CD4-positive, CD25-positive, alpha-beta regulatory T cell (primary cell): Measurements from ENCODE around the gene EDARADD. TPM values are rescaled to one million over a fixed set of nuclear protein-coding genes. Genes with fewer than 3 reads are reported as not detected.

Source experiments
- ATAC-seq, 2 donors: fragments of 150-1000 bp; cut with Tn5 transposase; one replicate each; pipeline ENCODE4 v1.10.0; 2021; ENCODE audit warnings: low read depth in 2 of 2, moderate number of reproducible peaks in 2 of 2, moderate library complexity in 1 of 2
- DNase-seq, 3 donors: peaks; one replicate each; pipeline versions ENCODE4 v3.0.0 to v3.0.0-alpha.2; 2012 to 2022; ENCODE audit warnings: mixed read lengths in 1 of 3
- H3K27ac ChIP-seq: one replicate; pipeline ENCODE4 v1.7.0; 2013; ENCODE audit warnings: mild to moderate bottlenecking, low read length; ENCODE audit not compliant: insufficient read depth, poor library complexity, severe bottlenecking
- H3K27me3 ChIP-seq: one replicate; pipeline ENCODE4 v1.7.0; 2013; ENCODE audit warnings: low read length; ENCODE audit not compliant: control insufficient read depth, insufficient read depth
- H3K36me3 ChIP-seq: one replicate; pipeline ENCODE4 v1.7.0; 2013; ENCODE audit warnings: mild to moderate bottlenecking, low read length, moderate library complexity; ENCODE audit not compliant: control insufficient read depth, insufficient read depth
- H3K4me1 ChIP-seq: 2 replicates; pipeline ENCODE4 v1.7.0; 2013; ENCODE audit warnings: mild to moderate bottlenecking, low read length; ENCODE audit not compliant: insufficient read depth, control insufficient read depth, poor library complexity, severe bottlenecking
- H3K4me3 ChIP-seq: one replicate; pipeline ENCODE4 v1.7.0; 2013; ENCODE audit warnings: low read depth, mild to moderate bottlenecking, low read length, moderate library complexity
- H3K9me3 ChIP-seq, 2 experiments: 1 replicate in 1 of 2; 2 replicates in 1 of 2; pipeline ENCODE4 v1.7.0; 2013; ENCODE audit warnings: low read length in 2 of 2, mild to moderate bottlenecking in 1 of 2, moderate library complexity in 1 of 2; ENCODE audit not compliant: control insufficient read depth in 2 of 2
- H3K27ac Mint-ChIP-seq, 3 donors: one replicate each; pipeline ENCODE4 v1.8.0; 2020 to 2022; ENCODE audit warnings: mild to moderate bottlenecking in 3 of 3, mixed read lengths in 3 of 3, moderate library complexity in 2 of 3
- H3K27me3 Mint-ChIP-seq: one replicate; pipeline ENCODE4 v1.8.0; 2022; ENCODE audit warnings: mild to moderate bottlenecking, mixed read lengths
- H3K36me3 Mint-ChIP-seq: one replicate; pipeline ENCODE4 v1.8.0; 2020; ENCODE audit warnings: mixed read lengths
- H3K4me1 Mint-ChIP-seq, 4 donors: one replicate each; pipeline ENCODE4 v1.8.0; 2020 to 2022; ENCODE audit warnings: mixed read lengths in 4 of 4, mild to moderate bottlenecking in 1 of 4
- H3K4me3 Mint-ChIP-seq, 4 donors: one replicate each; pipeline ENCODE4 v1.8.0; 2020 to 2022; ENCODE audit warnings: mild to moderate bottlenecking in 4 of 4, mixed read lengths in 4 of 4, moderate library complexity in 3 of 4
- H3K9me3 Mint-ChIP-seq, 7 donors: one replicate each; pipeline ENCODE4 v1.8.0; 2020 to 2022; ENCODE audit warnings: mixed read lengths in 7 of 7, mild to moderate bottlenecking in 3 of 7, moderate library complexity in 2 of 7
- polyA plus RNA-seq, 4 donors: library from polyadenylated mRNA; unstranded; fragments of 300-500 nt; fragmentation: Illumina TruSeq; gene quantifications; one replicate each; pipeline ENCODE4 v1.2.3, GENCODE V29; 2021
- total RNA-seq: library from RNA; stranded (reverse); gene quantifications from one replicate; pipeline ENCODE4 v1.2.3, GENCODE V29; 2022

The EDARADD gene
- total and polyA plus RNA-seq, 5 donors from 2014 or later, result 2.5 to 5.7 (median 4.7) TPM

- peak overlapping the region; percentile 90 for H3K27ac ChIP-seq
- Mint-ChIP-seq H3K27me3 (peaks cover 4% of the 10 kb centered on the region), H3K9me3 (peaks cover 0 to 1% (median 0%) of the 10 kb centered on the region in 7 donors), H3K36me3 (peaks cover 21% of the 10 kb centered on the region), H3K4me1 (peaks cover 23 to 63% (median 40%) of the 10 kb centered on the region in 4 donors), H3K4me3 (peak overlapping the region; percentile 95 to 99 (median 98)), H3K27ac (peak overlapping the region; percentile 96 to 99 (median 98))
- no peaks in the 10 kb centered on the region for H3K27me3 ChIP-seq
- ATAC-seq, result no peak
- H3K36me3 ChIP-seq, result peaks cover 18% of the 10 kb centered on the region
- DNase-seq, result peak in 1 of 3 donors; percentile 14
- H3K4me1 ChIP-seq, result peaks cover 19% of the 10 kb centered on the region
- peak overlapping the region; percentile 53 for H3K4me3 ChIP-seq
- H3K9me3 ChIP-seq, result no peaks in the 10 kb centered on the region
Observed at GRCh38 chr1:236522937-236523703, 129.0 kb downstream of the EDARADD start.

DNA sequence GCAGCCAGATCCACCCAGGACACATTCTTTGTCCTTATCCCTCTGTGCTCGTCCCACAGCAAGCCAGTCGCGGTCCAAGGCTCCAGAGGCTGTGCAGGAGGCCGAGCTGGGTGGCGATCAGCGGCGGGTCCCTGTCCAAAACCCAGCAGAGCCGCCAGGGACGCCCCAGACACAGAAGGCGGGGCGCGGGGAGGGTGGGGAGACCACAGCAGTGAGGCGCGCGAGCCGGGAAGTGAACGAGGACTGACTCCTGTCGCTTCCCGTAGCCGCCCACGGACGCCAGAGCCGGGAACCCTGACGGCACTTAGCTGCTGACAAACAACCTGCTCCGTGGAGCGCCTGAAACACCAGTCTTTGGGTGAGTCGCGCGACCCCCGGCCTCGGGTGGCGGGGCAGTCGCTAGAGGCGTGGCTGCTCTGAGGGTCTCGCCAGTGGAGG is 129.6 kb downstream of the EDARADD start, which contains the start of gene LGALS8:
Gene LGALS8, plus strand, starts transcription at position 279 of the 438 bp plus-strand sequence. CDS start 2,089 bp downstream, outside the sequence.
- Histone ChIP-seq H3K9me3 (no peaks in the 10 kb centered on the region), H3K27ac (peak within 1 kb of the TSS; percentile 90), H3K27me3 (no peaks in the 10 kb centered on the region), H3K4me1 (peaks cover 18% of the 10 kb centered on the region), H3K36me3 (peaks cover 20% of the 10 kb centered on the region), H3K4me3 (peak within 1 kb of the TSS; percentile 97)
- peak; percentile 72 to 77 for ATAC-seq
- Mint-ChIP-seq H3K27ac (peak within 1 kb of the TSS; percentile 97 to 99 (median 98)), H3K9me3 (peaks cover 0 to 1% (median 0%) of the 10 kb centered on the region in 7 donors), H3K27me3 (peaks cover 4% of the 10 kb centered on the region), H3K4me1 (peaks cover 21 to 58% (median 37%) of the 10 kb centered on the region in 4 donors), H3K4me3 (peak within 1 kb of the TSS; percentile 95 to 99 (median 98)), H3K36me3 (peaks cover 21% of the 10 kb centered on the region)
- DNase-seq, result peak; percentile 71 to 89 (median 77)

DNA sequence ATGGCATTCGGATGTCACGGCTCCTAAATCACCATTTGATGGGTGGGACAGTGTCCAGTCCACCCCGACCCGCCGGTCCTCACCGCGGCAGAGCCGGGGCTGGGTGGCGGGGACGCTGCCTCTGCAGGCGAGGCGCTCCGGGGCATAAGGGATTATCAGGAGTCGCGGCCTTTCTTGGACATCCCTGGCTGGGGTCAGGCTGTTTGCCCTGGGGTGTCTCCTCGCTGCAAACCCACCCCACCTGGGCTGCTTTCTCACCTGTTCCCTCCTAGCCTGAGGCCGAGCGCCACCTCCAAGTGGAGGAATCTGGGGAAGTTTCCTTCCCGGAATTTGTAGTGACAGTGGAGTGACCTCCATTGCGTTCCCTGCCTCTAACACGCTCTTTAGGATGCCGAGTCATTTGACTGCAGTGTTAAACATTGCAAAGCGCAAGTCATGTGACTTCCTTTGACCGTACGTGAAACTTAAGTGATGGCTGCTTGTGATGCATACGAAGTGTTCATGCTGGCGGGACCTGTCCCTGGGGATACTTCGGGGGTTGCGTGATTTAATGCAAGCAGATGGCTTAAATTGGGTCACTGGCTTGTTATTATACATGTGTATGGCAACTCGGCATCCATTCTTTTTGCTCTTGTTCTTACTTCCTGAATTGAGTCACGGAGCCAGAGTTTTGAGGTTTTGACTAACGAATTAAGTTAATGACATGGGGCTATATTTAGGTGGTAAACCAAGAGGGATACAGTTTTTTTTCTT is 130.2 kb downstream of the EDARADD start:
- peaks cover 20% of the 10 kb centered on the region for H3K36me3 ChIP-seq
- Mint-ChIP-seq H3K9me3 (peaks cover 0 to 1% (median 0%) of the 10 kb centered on the region in 7 donors), H3K4me1 (peaks cover 21 to 58% (median 41%) of the 10 kb centered on the region in 4 donors), H3K4me3 (peak overlapping the region; percentile 95 to 99 (median 98)), H3K36me3 (peaks cover 20% of the 10 kb centered on the region), H3K27me3 (peaks cover 4% of the 10 kb centered on the region), H3K27ac (peak overlapping the region; percentile 97 to 99 (median 98))
- DNase-seq (peak; percentile 58 to 88 (median 72)), ATAC-seq (peak; percentile 85 to 87)
- peaks cover 18% of the 10 kb centered on the region for H3K4me1 ChIP-seq
- peak overlapping the region; percentile 90 for H3K27ac ChIP-seq
- peak overlapping the region; percentile 97 for H3K4me3 ChIP-seq
- H3K9me3 ChIP-seq, result no peaks in the 10 kb centered on the region
- H3K27me3 ChIP-seq, result no peaks in the 10 kb centered on the region

- ATAC-seq (no peak), DNase-seq (no peak)
- peak overlapping the region; percentile 97 to 99 (median 98) for H3K27ac Mint-ChIP-seq
- peaks cover 21 to 54% (median 41%) of the 10 kb centered on the region in 4 donors for H3K4me1 Mint-ChIP-seq
- H3K9me3 Mint-ChIP-seq, result peaks cover 0 to 1% (median 0%) of the 10 kb centered on the region in 7 donors
- H3K4me1 ChIP-seq, result peaks cover 18% of the 10 kb centered on the region
- peak overlapping the region; percentile 90 for H3K27ac ChIP-seq
- peaks cover 4% of the 10 kb centered on the region for H3K27me3 Mint-ChIP-seq
- H3K27me3 ChIP-seq, result no peaks in the 10 kb centered on the region
- no peaks in the 10 kb centered on the region for H3K9me3 ChIP-seq
- peak overlapping the region; percentile 95 to 99 (median 98) for H3K4me3 Mint-ChIP-seq
- peaks cover 17% of the 10 kb centered on the region for H3K36me3 Mint-ChIP-seq
- H3K4me3 ChIP-seq, result peak overlapping the region; percentile 97
- H3K36me3 ChIP-seq, result peaks cover 20% of the 10 kb centered on the region
Observed at GRCh38 chr1:236524895-236525184, 130.8 kb downstream of the EDARADD start.

DNA sequence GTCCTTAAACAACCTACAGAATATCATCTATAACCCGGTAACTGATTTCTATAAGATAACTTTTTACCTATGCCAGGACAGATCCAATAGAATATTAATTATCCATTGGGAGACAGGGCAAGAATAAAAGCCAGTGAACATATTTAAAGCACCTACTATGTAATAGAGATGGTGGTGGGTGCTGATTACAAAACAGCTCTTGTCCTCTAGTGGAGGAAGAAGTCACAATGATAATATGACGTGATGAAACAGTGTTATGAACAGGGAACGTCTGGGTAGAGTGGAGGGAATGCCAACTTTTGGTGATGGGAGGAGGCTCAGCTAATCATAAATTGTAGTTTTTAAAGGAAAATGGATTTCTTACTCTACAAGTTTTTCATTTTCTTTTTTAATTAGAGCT is 132.0 kb downstream of the EDARADD start:
- H3K9me3 Mint-ChIP-seq, result no peaks in the 10 kb centered on the region
- Histone ChIP-seq H3K27ac (peak overlapping the region; percentile 90), H3K4me1 (peaks cover 18% of the 10 kb centered on the region), H3K27me3 (no peaks in the 10 kb centered on the region), H3K9me3 (no peaks in the 10 kb centered on the region), H3K4me3 (peak overlapping the region; percentile 19), H3K36me3 (peaks cover 23% of the 10 kb centered on the region)
- peaks cover 31 to 58% (median 50%) of the 10 kb centered on the region in 4 donors for H3K4me1 Mint-ChIP-seq
- H3K4me3 Mint-ChIP-seq, result peak overlapping the region; percentile 37 to 76 (median 64)
- ATAC-seq (no peak), DNase-seq (no peak)
- no peak overlapping the region for H3K27ac Mint-ChIP-seq
- peaks cover 4% of the 10 kb centered on the region for H3K27me3 Mint-ChIP-seq
- peaks cover 21% of the 10 kb centered on the region for H3K36me3 Mint-ChIP-seq

GRCh38 chr1:236530286-236530685 is 136.2 kb downstream of the EDARADD start:
- Histone ChIP-seq H3K27ac (no peak overlapping the region), H3K36me3 (peaks cover 35% of the 10 kb centered on the region), H3K9me3 (no peaks in the 10 kb centered on the region), H3K4me3 (peak overlapping the region; percentile 32), H3K4me1 (peaks cover 38% of the 10 kb centered on the region), H3K27me3 (no peaks in the 10 kb centered on the region)
- Mint-ChIP-seq H3K9me3 (no peaks in the 10 kb centered on the region), H3K4me1 (peaks cover 42 to 65% (median 54%) of the 10 kb centered on the region in 4 donors), H3K27ac (peak overlapping the region in 2 of 3 donors; percentile 21 to 68), H3K4me3 (peak overlapping the region in 2 of 4 donors; percentile 49 to 55), H3K27me3 (no peaks in the 10 kb centered on the region), H3K36me3 (peaks cover 35% of the 10 kb centered on the region)
- no peak for DNase-seq
- no peak for ATAC-seq

DNA sequence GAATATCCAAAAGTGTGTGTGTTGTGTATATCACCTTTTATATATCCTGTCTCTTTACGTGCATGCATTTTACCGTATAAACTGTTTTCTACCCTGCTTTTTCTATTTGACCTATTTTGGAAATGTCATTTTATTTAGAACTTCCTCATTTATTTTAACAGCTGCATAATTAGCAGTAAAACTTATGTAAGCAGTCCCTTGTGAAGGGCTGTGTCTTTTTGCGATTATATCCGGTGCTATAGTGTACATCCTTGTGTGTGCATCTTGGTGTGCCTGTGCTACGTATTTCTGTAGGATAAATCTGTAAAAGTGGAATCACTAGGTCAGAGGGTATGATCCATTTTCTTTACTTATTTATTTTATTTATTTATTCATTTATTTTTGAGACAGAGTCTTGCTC is 136.9 kb downstream of the EDARADD start:
- Histone ChIP-seq H3K27me3 (no peaks in the 10 kb centered on the region), H3K4me1 (peaks cover 33% of the 10 kb centered on the region), H3K36me3 (peaks cover 35% of the 10 kb centered on the region), H3K27ac (peak overlapping the region; percentile 14), H3K4me3 (peak overlapping the region; percentile 10), H3K9me3 (no peaks in the 10 kb centered on the region)
- Mint-ChIP-seq H3K27me3 (no peaks in the 10 kb centered on the region), H3K4me1 (peaks cover 45 to 67% (median 54%) of the 10 kb centered on the region in 4 donors), H3K36me3 (peaks cover 37% of the 10 kb centered on the region), H3K4me3 (peak overlapping the region in 2 of 4 donors; percentile 1 to 55), H3K9me3 (no peaks in the 10 kb centered on the region), H3K27ac (no peak overlapping the region)
- DNase-seq (no peak), ATAC-seq (no peak)
